ENCODE measurements around the gene P2RX7. TPM values are rescaled to one million over a fixed set of nuclear protein-coding genes. Genes with fewer than 3 reads are reported as not detected.
"Not testable (repeated sequence)": the region's sequence is repeated elsewhere in the genome, so short reads cannot be mapped to it uniquely, and the experiment has no call there.

Gene P2RX7
- total RNA-seq, 2 experiments from 2014 or later, result 11.3 to 12.2 TPM

- Mint-ChIP-seq H3K4me1 (ENCODE audit: low read depth) (peaks cover 46% of the 10 kb centered on the region), H3K4me3 (no peak overlapping the region), H3K9me3 (no peaks in the 10 kb centered on the region), H3K27ac (peak overlapping the region; percentile 9), H3K36me3 (peaks cover 21% of the 10 kb centered on the region), H3K27me3 (no peaks in the 10 kb centered on the region)
- ChIA-PET POLR2A (no interaction called here), CTCF (interaction anchor here (0.8 to 3.5 kb wide), 4 partner anchors 13 to 107 kb away, joined by 3 to 17 read pairs (median 4); partner anchors contain the start of gene P2RX7)
- intact Hi-C loops (cut with micrococcal nuclease), result loop anchor here (10.0 kb wide), 1 partner anchor 532 kb away; the partner anchor contains the start of gene MLEC
- no peak for DNase-seq
These were observed 84.4 kb downstream of the P2RX7 start for GRCh38 chr12:121217063-121217462.

GRCh38 chr12:121217761-121218160 is 85.1 kb downstream of the P2RX7 start:
- ChIA-PET POLR2A (no interaction called here), CTCF (interaction anchor here (3.5 kb wide), 1 partner anchor 13 kb away, joined by 17 read pairs; no protein-coding TSS in a partner anchor)
- H3K4me3 Mint-ChIP-seq, result no peak overlapping the region
- H3K4me1 Mint-ChIP-seq (ENCODE audit: low read depth), result peaks cover 45% of the 10 kb centered on the region
- H3K36me3 Mint-ChIP-seq, result peaks cover 24% of the 10 kb centered on the region
- no peak for DNase-seq
- no peaks in the 10 kb centered on the region for H3K9me3 Mint-ChIP-seq
- no peaks in the 10 kb centered on the region for H3K27me3 Mint-ChIP-seq
- intact Hi-C loops (cut with micrococcal nuclease), result loop anchor here (10.0 kb wide), 1 partner anchor 533 kb away; the partner anchor contains the start of gene MLEC
- peak overlapping the region; percentile 33 for H3K27ac Mint-ChIP-seq

DNA sequence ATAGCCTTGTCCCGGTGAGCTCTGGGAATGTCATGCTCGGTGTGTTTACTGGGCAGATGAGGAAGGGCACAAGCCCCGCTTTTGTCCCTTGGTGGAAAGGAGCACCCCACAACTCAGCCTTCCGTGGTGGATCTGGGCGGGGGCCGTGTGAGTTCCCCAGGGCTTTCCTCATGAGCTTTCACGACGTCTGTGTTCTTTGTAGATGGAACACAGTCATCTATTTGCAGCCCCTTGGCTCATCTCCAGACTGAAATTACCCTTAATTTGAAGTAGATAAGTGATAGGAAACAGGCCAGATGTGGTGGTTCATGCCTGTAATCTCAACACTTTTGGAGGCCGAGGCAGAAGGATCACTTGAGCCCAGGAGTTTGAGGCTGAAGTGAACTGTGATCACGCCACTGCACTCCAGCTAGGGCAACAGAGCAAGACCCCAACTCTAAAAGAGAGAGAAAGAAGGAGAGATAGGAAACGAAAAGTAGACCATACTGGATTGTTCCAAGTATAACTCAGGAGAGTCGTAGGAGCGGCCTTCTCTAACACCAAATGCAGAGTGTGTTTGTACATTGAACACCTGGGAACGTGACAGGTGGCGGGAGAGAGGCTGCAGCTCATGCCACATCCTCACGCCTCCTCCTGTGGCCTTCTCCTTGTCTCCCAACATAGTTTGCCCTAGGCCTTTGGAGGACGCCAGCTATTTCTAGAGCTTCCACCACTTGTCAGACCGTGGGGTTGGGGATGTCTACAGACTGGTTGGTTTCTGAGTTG is 86.1 kb downstream of the P2RX7 start:
- peaks cover 45% of the 10 kb centered on the region for H3K4me1 Mint-ChIP-seq (ENCODE audit: low read depth)
- H3K27me3 Mint-ChIP-seq, result no peaks in the 10 kb centered on the region
- intact Hi-C loops (cut with micrococcal nuclease), result loop anchor here (10.0 kb wide), 1 partner anchor 534 kb away; the partner anchor contains the start of gene MLEC
- no peaks in the 10 kb centered on the region for H3K9me3 Mint-ChIP-seq
- CTCF ChIA-PET, result interaction anchor here (1.3 to 1.4 kb wide), 2 partner anchors 11 kb away, joined by 3 to 4 read pairs; no protein-coding TSS in a partner anchor
- peaks cover 34% of the 10 kb centered on the region for H3K36me3 Mint-ChIP-seq
- no peak for DNase-seq
- no peak overlapping the region for H3K27ac Mint-ChIP-seq
- H3K4me3 Mint-ChIP-seq, result no peak overlapping the region
- POLR2A ChIA-PET, result interaction anchor here (0.6 kb wide), 1 partner anchor 9 kb away, joined by 3 read pairs; no protein-coding TSS in a partner anchor

DNA sequence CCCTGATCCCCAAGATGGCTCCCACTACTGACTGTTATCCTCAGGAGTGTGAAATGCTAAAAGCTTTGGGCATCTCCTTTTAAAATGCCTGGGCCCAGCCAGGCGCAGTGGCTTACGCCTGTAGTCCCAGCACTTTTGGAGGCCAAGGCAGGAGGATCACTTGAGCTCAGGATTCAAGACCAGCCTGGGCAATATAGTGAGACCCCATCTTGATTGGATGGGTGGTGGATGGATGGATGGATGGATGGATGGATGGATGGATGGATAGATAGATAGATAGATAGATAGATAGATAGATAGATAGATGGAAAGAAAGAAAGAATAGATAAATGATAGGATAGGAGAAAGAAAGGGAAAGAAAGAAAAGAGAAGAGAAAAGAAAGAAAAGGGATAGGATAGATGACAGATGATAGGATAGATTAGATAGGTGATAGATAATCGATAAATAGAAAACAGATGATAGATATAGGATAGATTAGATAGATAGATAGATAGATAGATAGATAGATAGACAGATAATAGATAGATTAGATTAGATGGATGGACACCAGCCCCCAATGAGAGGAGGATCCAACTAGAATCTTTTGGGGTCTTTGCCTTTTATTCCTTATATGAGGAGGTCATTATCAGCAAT is 86.8 kb downstream of the P2RX7 start:
- H3K4me3 Mint-ChIP-seq, result no peak overlapping the region
- intact Hi-C loops (cut with micrococcal nuclease), result loop anchor here (10.0 kb wide), 1 partner anchor 535 kb away; the partner anchor contains the start of gene MLEC
- H3K9me3 Mint-ChIP-seq, result no peaks in the 10 kb centered on the region
- ChIA-PET POLR2A (no interaction called here), CTCF (interaction anchor here (1.3 to 1.4 kb wide), 2 partner anchors 11 to 12 kb away, joined by 3 to 4 read pairs; no protein-coding TSS in a partner anchor)
- peaks cover 44% of the 10 kb centered on the region for H3K4me1 Mint-ChIP-seq (ENCODE audit: low read depth)
- no peak for DNase-seq
- peaks cover 34% of the 10 kb centered on the region for H3K36me3 Mint-ChIP-seq
- no peak overlapping the region for H3K27ac Mint-ChIP-seq
- H3K27me3 Mint-ChIP-seq, result no peaks in the 10 kb centered on the region

DNA sequence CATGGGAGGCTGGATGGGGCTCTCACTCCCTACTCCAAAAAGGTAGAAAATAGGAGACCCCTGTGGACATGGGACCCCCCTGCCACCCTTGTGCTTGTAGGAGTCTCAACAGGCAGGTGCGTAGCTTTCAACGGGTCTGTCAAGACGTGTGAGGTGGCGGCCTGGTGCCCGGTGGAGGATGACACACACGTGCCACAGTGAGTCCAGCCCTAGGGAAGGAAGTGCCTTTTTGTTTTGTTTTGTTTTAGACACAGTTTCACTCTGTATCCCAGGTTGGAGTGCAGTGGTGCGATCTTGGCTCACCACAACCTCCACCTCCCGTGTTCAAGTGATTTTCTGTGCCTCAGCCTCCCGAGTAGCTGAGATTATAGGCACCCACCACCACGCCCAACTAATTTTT is 90.2 kb downstream of the P2RX7 start:
- Mint-ChIP-seq H3K9me3 (no peaks in the 10 kb centered on the region), H3K4me3 (no peak overlapping the region), H3K36me3 (peaks cover 40% of the 10 kb centered on the region), H3K27me3 (no peaks in the 10 kb centered on the region), H3K4me1 (ENCODE audit: low read depth) (peaks cover 43% of the 10 kb centered on the region), H3K27ac (peak overlapping the region; percentile 85)
- intact Hi-C loops (cut with micrococcal nuclease), result loop anchor here (1.0 kb wide), 1 partner anchor 9 kb away; no protein-coding TSS in a partner anchor
- ChIA-PET CTCF (interaction anchor here (0.8 to 2.6 kb wide), 4 partner anchors 16 to 217 kb away, joined by 3 to 13 read pairs (median 4); no protein-coding TSS in a partner anchor), POLR2A (interaction anchor here (0.5 to 3.2 kb wide), 2 partner anchors 8 to 122 kb away, joined by 3 to 17 read pairs; no protein-coding TSS in a partner anchor)
- DNase-seq, result peak; percentile 42

DNA sequence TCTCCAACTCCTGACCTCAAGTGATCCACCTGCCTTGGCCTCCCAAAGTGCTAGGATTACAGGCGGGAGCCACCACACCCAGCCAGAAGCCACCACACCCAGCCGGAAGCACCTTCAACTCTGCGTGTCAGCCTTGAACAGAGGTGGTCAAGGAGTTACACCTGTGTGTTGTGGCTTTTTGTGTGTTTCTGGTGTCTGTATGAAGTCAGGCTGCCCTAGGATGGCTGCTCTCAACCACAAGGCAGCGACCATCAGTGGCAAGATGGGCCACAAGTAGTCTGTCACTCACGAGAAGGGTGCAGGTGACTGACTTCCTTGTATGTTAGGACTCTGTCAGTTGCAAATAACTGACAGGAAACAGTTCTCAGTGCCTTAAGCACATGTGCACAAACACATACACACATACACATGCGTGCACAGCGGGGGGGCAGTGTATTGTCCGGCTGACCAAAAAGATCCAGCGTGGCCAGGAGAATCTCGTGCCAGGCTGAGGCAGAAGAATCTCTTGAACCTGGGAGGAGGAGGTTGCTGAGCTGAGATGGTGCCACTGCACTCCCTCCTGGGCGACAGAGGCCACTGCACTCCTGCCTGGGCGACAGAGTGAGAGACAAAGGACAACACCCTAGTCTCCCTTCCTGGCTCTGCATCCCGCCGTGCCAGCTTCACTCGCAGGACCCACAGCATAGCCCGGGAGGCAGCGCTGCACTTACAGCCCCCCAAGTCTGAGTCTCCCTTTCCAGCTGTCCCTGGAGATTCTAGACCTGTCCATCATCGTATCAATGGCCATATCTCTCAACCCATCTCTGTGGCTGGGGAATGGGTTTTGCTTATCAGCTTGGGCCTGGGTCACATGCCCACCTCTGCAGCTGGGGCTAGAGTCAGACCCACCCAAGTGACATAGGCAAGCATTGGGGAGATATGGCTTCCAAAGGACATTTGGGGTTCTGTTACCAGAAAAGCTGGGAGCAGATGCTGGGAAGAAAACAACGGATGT is 90.9 kb downstream of the P2RX7 start:
- Mint-ChIP-seq H3K36me3 (peaks cover 40% of the 10 kb centered on the region), H3K4me3 (no peak overlapping the region), H3K27ac (peak overlapping the region; percentile 85), H3K4me1 (ENCODE audit: low read depth) (peaks cover 43% of the 10 kb centered on the region), H3K9me3 (no peaks in the 10 kb centered on the region), H3K27me3 (no peaks in the 10 kb centered on the region)
- ChIA-PET POLR2A (interaction anchor here (0.5 to 3.2 kb wide), 4 partner anchors 9 to 436 kb away, joined by 3 to 17 read pairs (median 6); partner anchors contain the start of gene P2RX4), CTCF (interaction anchor here (0.9 to 2.6 kb wide), 15 partner anchors 8 to 280 kb away, joined by 3 to 13 read pairs (median 4); partner anchors contain the start of gene C12orf43)
- intact Hi-C loops (cut with micrococcal nuclease), result loop anchor here (1.0 to 2.0 kb wide), 2 partner anchors 9 to 13 kb away; partner anchors contain the start of gene P2RX4
- peak; percentile 70 for DNase-seq

GRCh38 chr12:121224591-121224990 is 91.9 kb downstream of the P2RX7 start:
- peak; percentile 69 for DNase-seq
- POLR2A ChIA-PET, result interaction anchor here (1.2 to 3.2 kb wide), 3 partner anchors 10 to 15 kb away, joined by 4 to 17 read pairs (median 9); partner anchors contain the start of gene P2RX4
- H3K27ac Mint-ChIP-seq, result peak overlapping the region; percentile 76
- peaks cover 43% of the 10 kb centered on the region for H3K4me1 Mint-ChIP-seq (ENCODE audit: low read depth)
- no peaks in the 10 kb centered on the region for H3K9me3 Mint-ChIP-seq
- intact Hi-C loops (cut with micrococcal nuclease), result loop anchor here (2.0 kb wide), 1 partner anchor 14 kb away; the partner anchor contains the start of gene P2RX4
- peak overlapping the region; percentile 12 for H3K4me3 Mint-ChIP-seq
- no peaks in the 10 kb centered on the region for H3K27me3 Mint-ChIP-seq
- CTCF ChIA-PET, result interaction anchor here (0.9 to 2.6 kb wide), 17 partner anchors 9 to 281 kb away, joined by 3 to 13 read pairs (median 4); partner anchors contain the start of genes C12orf43 and OASL
- peaks cover 45% of the 10 kb centered on the region for H3K36me3 Mint-ChIP-seq

DNA sequence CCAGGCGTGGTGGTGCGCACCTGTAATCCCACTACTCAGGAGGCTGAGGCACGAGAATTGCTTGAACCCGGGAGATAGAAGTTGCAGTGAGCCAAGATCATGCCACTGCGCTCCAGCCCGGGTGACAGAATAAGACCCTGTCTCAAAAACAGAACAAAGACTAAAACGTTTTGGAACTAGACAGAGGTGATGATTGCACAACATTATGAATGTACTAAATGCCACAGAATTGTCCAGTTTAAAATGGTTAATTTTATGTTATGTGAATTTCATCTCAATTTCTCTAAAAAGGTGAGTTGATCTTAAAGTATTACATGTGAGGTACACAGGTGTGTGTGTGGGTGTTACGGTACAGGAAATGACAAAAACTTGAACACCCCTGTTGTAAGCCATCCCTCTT is 93.7 kb downstream of the P2RX7 start:
- no peak for DNase-seq
- Mint-ChIP-seq H3K27ac (peak overlapping the region; percentile 69), H3K9me3 (no peaks in the 10 kb centered on the region), H3K4me3 (no peak overlapping the region), H3K36me3 (peaks cover 50% of the 10 kb centered on the region), H3K4me1 (ENCODE audit: low read depth) (peaks cover 47% of the 10 kb centered on the region), H3K27me3 (no peaks in the 10 kb centered on the region)
- intact Hi-C loops (cut with micrococcal nuclease), result no loop called here
- ChIA-PET POLR2A (interaction anchor here (0.6 kb wide), 1 partner anchor 687 kb away, joined by 3 read pairs; no protein-coding TSS in a partner anchor), CTCF (no interaction called here)

DNA sequence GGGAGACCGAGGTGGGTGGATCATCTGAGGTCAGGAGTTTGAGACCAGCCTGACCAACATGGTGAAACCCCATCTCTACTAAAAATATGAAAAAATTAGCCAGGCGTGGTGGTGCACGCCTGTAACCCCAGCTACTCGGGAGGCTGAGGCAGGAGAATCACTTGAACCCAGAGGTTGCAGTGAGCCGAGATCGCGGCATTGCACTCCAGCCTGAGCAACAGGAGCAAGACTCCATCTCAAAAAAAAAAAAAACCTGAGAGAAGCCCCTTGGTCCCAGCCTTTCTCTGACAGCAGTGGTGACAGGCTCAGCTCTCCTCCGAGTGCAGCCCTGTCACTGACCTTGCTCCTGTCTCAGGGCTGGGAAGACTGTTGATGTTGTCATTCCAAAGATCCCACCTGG is 94.2 kb downstream of the P2RX7 start:
- DNase-seq; intact Hi-C loops (cut with micrococcal nuclease); H3K9me3 Mint-ChIP-seq; H3K4me3 Mint-ChIP-seq; H3K27me3 Mint-ChIP-seq: not testable (repeated sequence)
- CTCF ChIA-PET, result interaction anchor here (1.2 kb wide), 1 partner anchor 11 kb away, joined by 3 read pairs; no protein-coding TSS in a partner anchor
- POLR2A ChIA-PET, result interaction anchor here (0.6 kb wide), 2 partner anchors 112 to 688 kb away, joined by 3 read pairs; no protein-coding TSS in a partner anchor
- Mint-ChIP-seq H3K36me3 (peaks cover 48% of the 10 kb centered on the region), H3K4me1 (ENCODE audit: low read depth) (peaks cover 44% of the 10 kb centered on the region), H3K27ac (peak overlapping the region; percentile 70)

DNA sequence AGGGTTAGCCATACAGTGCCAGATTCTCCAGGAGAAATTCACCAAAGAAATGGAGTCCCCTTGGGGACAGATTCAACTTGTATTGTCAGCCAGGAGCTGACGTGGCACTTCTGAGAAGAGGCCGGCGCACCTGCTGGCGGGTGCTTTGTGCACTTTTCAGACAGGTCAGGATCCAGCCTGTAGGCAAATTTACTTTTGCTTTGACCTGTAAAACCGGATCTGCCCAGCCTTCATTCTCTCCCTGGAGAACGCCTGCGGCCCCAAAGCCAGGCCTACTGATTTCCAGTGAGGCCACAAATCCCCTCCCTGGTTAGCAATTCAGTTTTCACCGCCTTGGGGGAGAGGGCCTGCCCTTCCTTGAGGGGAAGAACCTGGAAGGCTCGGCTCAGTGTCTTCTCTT is 94.6 kb downstream of the P2RX7 start:
- DNase-seq, result peak; percentile 36
- H3K4me3 Mint-ChIP-seq, result no peak overlapping the region
- peaks cover 43% of the 10 kb centered on the region for H3K4me1 Mint-ChIP-seq (ENCODE audit: low read depth)
- H3K9me3 Mint-ChIP-seq, result no peaks in the 10 kb centered on the region
- ChIA-PET POLR2A (interaction anchor here (0.6 kb wide), 1 partner anchor 112 kb away, joined by 3 read pairs; no protein-coding TSS in a partner anchor), CTCF (interaction anchor here (1.2 kb wide), 1 partner anchor 11 kb away, joined by 3 read pairs; no protein-coding TSS in a partner anchor)
- intact Hi-C loops (cut with micrococcal nuclease), result no loop called here
- H3K36me3 Mint-ChIP-seq, result peaks cover 48% of the 10 kb centered on the region
- H3K27ac Mint-ChIP-seq, result peak overlapping the region; percentile 70
- no peaks in the 10 kb centered on the region for H3K27me3 Mint-ChIP-seq
